GM21825 (cell line): Measurements from ENCODE around the gene SPAG17.

Experiments
- ATAC-seq: cut with Tn5 transposase; IDR thresholded peaks from one replicate; pipeline ENCODE4 v1.9.1; 2021; ENCODE audit warnings: mild to moderate bottlenecking, moderate library complexity; ENCODE audit not compliant: unreplicated experiment

Gene SPAG17

DNA sequence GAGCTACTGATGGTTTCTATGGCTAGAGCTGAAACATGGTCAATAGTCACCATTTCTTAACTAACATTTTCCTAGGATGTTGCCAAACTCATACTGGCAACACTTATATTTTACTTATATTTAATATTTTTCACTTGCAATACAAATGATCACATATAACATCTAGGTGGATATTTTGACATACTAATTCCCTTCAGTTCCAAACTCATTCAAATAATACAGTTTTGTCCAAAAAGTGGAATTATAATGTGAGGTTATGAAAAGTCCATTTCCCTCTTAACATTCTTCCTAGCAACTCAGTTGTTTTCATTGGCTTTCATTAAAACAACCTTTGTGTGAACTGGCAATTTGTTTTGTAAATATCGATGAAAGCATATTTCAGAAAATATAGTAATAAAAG, 16.0 kb downstream of the SPAG17 start:
- ATAC-seq = no peak

DNA sequence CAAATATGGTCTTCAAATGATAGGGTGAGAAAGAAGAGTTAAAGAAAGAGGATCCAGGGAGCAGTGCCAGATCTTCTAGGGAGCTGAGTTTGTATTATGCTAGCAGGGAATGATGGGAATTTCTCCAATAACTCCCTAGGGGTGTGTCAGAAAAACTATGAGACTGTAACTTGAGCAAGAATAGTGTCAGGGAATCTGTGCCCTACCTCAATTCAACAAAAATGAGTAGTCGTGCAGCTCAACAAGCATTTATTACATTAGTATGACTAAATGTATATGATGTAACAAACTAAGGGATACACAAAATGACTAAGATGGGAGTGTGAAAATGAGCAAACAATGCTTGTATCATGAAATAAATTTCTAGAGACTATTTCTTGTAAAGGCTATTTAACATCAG, 24.2 kb downstream of the SPAG17 start:
- no peak for ATAC-seq

DNA sequence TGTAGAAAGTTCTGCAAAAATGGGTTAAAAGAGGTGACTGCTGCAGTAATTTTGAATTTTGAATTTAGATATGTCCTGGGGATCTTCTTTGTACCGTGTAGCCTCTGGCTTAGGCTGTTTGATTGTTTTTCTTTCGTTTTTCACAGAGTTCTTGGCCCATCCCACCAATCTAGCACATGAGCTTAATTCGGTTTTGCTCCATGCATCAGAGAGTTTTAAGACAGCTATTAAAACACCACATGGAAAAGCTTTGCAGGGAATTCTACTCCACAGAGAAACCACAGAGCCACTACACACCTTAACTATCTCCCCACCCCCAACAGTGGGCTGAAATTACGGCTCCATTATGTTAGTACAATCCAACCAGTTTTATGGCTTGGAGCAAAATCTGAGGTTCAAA, 25.5 kb downstream of the SPAG17 start:
- ATAC-seq = no peak

DNA sequence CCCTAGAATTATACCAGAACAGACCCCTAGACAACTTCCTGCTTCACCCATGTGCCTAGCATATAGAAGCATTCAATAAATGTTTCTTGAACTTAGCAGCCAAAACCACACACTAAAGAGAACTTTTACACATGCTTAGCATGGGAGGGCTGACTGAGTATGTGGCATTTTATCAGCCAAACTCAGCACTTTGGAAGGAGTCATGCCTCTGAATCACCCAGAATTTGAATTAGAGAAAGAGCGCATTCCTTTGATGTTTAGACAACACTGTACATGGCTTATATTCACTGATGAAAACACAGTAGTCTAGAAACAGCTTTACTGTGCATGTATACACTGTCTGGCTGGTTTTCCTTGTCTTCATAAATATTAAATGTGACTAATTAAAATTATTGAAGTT, 26.1 kb downstream of the SPAG17 start:
- ATAC-seq = no peak

DNA sequence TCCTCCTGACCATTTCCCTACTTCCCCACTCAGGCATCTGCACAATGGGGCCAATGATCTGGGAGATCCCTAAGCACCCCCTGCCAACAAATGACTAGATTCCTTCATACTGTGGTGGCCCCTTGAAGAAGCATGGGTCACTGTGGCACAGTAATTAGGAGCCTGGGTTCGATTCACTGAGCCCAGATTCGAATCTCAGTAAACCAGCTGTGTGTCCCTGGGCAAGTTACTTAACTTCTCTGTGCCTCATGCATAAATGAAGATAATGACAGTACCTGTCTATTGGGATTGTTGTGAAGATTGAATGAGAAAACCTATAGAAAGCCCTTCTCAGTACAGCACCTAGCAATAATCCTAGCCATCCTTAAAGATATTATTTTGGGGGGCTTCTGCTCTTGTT, 27.5 kb downstream of the SPAG17 start:
- ATAC-seq = no peak

DNA sequence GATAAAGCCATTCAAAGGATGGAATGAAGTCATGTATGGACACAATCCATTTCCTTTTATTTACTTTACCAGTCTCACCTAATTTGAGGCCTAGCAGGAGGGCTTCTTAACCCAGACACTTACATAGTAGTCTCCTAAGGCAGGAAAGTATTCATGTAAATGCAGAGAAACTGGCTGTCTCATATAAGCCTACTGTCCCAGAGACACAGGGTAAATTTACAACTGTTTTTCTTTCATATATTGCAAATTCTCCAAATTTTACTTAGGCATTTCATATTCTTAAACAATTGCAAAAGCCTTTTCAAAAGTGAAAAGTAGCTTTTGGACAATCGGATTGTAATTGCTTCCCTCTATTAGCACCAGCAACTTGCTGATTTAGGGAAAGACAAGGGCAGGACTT, 29.9 kb downstream of the SPAG17 start:
- no peak for ATAC-seq

DNA sequence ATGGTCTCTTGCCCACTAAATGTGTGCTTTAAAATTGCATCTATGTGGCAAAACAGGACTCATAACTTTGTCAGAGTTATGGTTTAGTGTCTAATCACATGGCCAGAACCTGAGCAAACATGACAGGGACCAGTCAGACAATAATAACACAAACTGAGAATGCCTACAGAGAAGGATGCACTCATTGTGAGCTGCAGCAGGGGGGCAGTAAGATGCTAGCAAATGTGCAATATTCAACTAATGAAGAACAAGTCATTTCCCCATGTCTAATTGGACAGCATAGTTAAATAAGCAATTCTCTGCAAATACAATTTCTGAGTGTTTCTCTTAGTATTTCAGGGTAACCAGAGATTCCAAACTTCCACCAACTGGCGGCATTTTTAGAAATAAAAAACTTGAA, 30.8 kb downstream of the SPAG17 start:
- no peak for ATAC-seq

DNA sequence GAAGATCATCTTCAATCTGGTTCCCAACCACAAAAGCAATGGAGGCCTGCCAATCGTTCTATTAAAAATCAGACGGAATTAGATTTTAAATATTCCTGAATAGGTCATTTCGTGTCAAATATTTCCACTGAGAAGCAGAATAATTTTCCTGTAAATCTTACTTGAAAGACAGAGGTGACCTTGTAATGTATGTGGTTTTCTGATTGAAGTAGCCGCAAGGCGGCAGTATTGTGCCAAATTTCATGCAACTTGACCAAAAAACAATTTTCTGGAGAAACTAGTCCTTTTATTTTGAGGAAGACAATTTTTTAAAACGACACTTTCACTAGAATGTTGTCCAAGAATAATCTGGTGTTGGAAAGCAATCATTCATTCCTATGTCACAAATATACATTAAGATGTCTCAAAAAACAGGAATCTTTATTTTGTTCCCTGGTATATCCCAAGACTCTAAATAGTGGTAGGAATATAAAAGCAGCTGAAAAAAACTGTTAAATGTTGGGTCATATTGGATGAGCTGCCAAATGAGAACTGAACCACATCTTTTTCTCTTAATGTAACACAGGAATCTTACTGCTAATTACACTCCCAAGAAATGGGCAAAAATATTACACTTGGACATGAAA, 33.6 kb downstream of the SPAG17 start:
- ATAC-seq = no peak

DNA sequence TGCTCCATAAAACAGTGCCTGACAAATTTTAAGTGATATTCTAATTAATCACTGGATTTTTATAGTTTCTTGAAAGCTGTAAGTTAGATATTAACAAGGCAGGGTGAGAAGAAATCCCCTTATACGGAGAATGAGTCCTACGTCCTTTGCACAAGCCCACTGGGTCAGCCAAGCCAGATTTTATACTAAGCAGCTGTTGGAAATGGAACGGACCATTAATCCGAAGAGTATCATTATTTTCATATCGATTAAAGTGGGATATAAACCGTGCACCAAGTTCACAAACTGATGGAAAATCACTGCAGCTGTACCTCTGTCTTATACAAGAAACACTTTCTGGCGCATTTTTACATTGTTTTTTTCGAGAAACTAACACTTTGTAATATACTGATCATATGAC, 35.2 kb downstream of the SPAG17 start:
- ATAC-seq = no peak

DNA sequence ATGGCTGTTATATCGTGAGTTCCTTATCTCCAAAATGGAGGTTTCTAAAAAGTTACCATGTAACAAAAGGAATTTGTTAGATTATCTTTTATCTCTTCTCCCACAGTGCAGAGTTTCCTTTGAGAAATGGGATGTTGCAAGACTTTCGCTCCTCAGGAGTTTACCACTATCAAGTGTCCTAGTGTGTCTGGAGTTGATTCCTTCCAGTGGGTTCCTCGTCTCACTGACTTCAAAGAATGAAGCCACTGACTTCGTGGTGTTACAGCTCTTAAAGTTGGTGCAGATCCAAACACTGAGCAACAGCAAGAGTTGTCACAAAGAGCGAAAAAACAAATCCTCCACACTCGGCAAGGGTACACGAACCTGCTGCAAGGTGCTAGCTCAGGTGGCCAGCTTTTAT, 37.0 kb downstream of the SPAG17 start:
- no peak for ATAC-seq

DNA sequence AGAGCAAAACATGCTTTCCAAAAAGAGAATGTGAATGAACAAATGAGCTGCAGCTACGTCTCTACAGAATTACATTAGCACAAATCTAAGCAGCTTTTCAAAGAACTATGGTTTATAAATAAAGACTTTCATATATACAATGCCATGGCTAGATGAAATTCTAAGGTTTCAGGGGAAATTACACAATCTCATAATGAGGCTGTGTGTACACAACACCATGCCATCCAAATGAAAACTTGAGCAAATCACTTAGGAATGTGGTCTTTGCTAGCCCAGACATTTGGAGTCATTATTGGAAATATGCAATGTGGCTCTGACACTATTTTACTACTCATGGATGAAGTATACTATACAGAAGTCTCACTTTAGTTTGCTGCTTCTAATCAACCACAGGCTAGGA, 37.5 kb downstream of the SPAG17 start:
- no peak for ATAC-seq

DNA sequence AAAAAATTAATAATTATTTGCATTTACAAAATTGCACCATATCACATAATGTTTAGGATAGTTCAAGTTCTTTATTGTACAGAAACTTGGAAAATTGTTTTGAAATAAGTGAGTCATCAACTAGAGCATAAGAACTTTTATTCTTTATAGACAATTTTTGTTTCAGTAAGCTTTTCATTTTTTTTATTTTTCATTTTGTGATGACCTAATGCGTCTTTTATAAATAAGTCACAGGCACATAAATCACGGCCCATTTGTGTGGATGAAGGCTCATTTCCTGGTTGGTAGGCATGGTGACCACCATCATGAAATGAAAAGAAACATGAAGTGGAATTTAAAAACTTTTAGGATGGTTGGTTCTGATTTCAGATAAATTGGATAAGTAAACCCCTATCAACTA, 39.3 kb downstream of the SPAG17 start:
- no peak for ATAC-seq

DNA sequence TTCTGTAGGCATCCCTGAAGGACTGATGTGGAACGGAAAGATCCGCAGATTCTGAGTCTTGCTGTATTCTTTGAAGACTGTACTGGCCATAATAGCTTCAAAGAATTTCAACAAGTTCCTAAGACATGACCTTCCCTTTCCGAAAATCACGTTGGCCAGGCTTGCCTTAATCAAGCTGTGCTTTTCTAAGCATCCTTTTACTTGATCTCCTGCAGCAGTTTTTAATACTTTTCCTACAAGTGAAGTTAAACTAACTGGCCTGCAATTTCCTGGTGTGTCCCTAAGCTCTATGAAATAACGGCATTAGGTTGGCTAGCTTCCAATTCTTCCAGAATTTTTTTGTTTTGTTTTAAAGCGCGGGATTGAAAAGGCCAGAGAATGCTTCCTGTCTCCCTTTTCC, 40.3 kb downstream of the SPAG17 start:
- ATAC-seq = no peak

DNA sequence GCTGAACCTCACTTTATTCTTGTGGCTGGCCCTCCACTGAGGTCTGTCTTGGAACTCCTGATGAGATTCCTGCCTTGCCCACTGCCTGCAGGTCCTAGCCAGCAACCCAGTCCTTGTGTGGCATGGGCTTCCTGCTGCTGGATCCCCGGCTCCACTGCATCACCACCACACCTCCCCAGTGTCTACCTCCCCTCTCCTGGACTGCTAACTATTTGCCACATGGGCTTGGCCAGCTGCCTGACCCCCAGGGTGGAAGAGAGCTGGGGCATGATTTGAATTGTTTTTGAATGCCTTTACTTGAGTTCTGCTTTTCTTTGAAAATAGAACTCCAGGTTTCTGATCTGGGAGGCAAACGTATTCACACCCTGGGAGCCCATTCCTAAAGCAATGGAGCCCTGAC, 41.2 kb downstream of the SPAG17 start:
- ATAC-seq = no peak

DNA sequence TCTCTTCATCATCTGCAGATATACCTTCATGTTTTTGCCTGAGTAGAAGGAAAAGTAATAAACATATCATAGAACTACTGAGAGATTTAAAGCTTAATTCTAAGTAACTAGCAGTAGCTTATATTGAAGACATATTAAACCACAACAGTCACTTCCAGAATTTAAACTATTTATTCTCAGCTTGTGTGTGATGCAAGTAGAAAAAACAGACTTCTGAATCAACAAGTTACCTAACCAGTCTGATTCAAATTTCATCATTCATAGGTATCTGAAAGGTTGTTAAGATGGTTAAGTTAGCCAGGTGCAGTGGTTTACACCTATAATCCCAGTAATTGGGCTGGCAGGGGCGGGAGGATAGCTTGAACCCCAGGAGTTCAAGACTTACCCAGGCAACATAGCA, 41.9 kb downstream of the SPAG17 start:
- ATAC-seq = no peak

DNA sequence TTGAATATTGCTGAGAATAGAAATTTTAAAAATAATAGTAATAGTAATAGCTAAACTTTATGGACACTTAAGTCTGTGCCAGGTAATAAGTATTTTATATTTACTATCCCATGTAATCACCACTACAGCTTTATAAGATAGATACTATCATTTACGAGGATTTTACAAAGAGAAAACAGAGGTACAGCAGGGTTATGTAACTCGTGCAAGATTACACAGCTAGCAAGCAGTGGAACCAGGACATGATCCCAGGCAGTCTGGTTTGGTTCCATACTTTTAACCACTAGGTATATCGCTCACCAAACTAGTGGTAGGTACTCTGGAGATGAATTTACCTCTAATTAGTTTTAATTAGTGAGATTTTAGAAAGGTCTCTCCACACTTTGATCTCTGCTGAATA, 42.5 kb downstream of the SPAG17 start:
- no peak for ATAC-seq

DNA sequence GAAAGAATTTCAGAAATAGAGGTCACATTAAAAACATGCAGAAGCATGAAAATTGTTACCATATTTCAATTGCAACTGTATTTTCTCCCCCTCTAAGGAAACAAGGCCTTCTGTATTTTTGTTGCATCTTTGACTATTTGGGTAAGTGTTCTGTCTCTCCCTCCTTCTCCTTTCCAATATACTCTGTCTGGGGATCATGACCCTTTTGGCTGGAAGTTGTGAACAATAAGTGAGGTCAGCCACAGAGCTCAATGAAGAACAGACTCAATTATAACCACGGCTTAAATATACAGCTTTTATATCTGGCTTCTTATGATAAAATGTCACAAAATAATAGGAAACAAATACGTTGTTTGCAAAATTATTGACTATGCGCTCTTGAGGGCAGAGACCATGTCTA, 47.1 kb downstream of the SPAG17 start:
- no peak for ATAC-seq

DNA sequence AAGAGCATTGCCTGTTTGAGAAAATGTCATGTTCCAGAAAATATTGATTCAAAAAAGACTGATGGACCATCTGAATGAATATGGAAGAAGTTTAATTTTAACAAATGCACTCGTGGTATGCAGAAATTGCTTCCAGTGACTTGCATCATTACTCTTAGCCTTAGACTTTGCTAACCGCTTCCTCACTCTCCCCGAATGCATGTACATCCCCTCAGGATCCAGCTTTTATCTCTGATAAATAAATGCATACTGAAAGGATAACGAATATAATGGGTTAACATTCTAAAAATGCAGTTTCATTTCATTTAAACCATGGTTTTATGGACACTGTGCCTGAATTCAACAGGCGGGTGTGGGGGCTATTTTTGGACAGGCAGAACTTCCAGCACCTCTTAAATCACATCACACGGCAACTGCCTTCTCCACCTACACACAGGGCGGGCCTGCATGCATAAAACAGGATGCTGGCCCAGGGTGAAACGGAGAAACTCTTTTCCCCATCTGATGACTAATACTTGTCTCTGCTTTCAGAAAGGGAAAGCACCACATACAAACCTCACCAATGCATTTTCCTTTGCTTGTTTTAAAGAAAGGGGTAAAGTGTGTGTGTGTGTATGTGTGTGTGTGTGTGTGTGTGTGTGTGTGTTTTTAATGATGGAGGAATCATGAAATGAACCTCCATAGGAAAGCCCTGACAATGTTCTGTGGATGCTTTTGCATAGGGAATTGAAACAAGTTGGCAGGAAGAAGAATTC, 48.7 kb downstream of the SPAG17 start:
- peak; percentile 100 for ATAC-seq

DNA sequence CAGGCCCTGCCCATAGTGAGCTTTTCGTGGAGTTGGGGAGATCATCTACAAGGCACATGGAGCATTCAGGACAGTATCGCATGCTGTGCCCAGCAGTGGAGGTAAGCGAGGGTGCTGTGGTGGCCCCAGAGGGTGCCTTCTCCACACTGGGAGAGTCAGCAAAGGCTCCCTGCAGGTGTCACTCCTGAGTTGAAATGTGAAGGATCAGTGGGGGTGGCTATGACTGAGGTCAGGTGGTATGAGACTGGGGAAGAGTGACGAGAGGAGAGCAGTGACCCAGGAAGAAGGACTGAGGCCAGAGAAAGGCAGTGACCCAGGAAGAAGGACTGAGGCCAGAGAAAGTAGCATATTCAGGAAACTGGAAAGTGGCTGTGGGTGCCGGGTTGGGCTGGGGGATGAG, 53.0 kb downstream of the SPAG17 start:
- ATAC-seq = no peak

DNA sequence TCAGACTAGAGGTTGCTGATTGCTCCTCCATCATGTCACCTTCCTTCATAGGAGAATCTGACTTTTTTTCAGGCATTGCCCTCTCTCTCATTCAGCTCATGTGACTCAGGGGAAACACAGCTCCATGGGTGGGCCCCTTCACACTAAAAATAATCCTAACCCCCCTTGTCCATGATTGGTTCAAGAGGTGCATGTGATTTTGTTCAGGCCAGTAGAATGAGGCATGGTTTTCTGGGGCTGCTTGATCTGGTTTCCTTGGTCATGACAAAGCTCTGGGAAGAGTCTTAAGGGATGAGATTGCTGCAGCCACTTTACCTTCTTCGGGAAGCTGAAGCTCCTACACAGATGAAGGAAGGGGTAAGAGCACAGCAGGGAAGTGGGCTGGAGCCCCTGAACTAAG, 56.3 kb downstream of the SPAG17 start:
- ATAC-seq = no peak

DNA sequence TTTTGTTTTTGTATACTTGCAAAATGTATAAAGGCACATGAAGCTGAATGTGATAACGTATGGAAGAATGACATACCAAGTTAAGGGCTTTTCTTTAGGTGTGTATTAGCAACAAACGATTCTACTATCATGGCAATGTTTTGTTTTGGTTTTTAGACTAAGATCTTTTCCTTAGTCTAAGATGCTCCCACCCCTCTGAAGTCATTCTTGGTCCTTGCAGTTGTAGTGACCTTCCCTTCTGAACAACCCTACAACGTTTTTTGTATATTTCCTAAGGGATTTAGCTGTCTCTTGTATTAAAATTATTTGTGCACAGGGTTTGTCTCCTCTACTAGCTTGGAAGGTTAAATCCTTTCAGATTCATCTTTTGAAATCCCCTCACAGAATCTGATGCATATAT, 61.0 kb downstream of the SPAG17 start:
- no peak for ATAC-seq

DNA sequence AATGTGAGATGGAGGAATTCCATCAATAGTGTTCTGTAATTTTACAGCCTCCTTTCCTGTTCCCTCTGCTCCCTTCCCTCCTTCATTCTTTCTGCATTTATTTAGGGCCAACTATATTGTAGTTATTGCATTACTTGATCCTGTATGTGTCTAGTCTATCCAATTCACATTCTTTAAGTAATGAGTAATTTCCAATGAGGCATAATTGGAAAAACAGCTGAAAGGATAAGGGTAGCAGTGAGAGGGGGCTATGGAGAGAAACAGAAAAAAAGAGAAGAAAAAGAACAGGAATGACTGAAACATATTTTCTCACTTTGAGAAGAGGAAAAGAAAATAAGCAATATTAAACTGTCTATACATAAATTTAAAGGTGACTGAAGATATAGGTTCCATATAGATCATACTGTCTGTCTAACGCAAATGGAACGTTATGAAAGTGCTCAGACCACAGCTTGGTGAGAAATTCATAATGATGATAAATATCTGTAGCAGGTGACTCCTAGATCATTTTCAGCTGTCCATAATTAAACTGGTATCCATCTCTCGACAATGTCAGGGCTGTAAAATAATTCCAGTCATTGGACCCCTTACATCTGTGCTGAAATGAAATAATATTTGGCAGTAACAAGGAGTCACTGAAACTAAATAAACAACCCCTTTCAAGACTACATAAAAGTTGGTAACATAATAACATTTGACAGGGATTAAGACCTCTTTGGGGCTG, 61.8 kb downstream of the SPAG17 start:
- no peak for ATAC-seq
